Coronary artery (tissue), 2 donors: Measurements from ENCODE around the gene CD3E.

Source experiments
- DNase-seq: peaks from one replicate; pipeline ENCODE4 v3.0.0-alpha.2; 2017; ENCODE audit warnings: low spot score
- H3K27ac ChIP-seq, 2 donors: fragments of 200-600 bp; sonication (generic); one replicate each; pipeline ENCODE4 v1.5.1; 2016 to 2019
- H3K4me3 ChIP-seq: fragments of 200-600 bp; sonication (generic); 2 replicates; pipeline ENCODE4 v1.5.1; 2016; ENCODE audit warnings: mild to moderate bottlenecking, moderate library complexity
- CTCF ChIP-seq: fragments of 200-600 bp; sonication (generic); IDR thresholded peaks from one replicate; pipeline ENCODE4 v1.5.1; 2019; ENCODE audit warnings: antibody characterized with exemption

CD3E gene

GRCh38 chr11:118264569-118265465 lies 39.7 kb upstream of the CD3E start:
- peak overlapping the region; percentile 52 for H3K4me3 ChIP-seq
- H3K27ac ChIP-seq: peak overlapping the region in 1 of 2 donors; percentile 28
- no peak for DNase-seq
- no peak for TF ChIP-seq CTCF

- TF ChIP-seq CTCF: no peak
- no peak for DNase-seq
- H3K27ac ChIP-seq: no peak overlapping the region
- H3K4me3 ChIP-seq: no peak overlapping the region
These were observed 38.6 kb upstream of the CD3E start for GRCh38 chr11:118265954-118266353.

- H3K27ac ChIP-seq: no peak overlapping the region
- TF ChIP-seq CTCF: no peak
- H3K4me3 ChIP-seq: no peak overlapping the region
- DNase-seq: no peak
These were observed 37.0 kb upstream of the CD3E start for GRCh38 chr11:118267486-118267885.

- DNase-seq: no peak
- H3K27ac ChIP-seq: no peak overlapping the region
- no peak overlapping the region for H3K4me3 ChIP-seq
- no peak for TF ChIP-seq CTCF
These were observed 32.5 kb upstream of the CD3E start for GRCh38 chr11:118272001-118272400.

- DNase-seq: no peak
- TF ChIP-seq CTCF: no peak
- Histone ChIP-seq H3K27ac (no peak overlapping the region), H3K4me3 (no peak overlapping the region)
These were observed 30.3 kb upstream of the CD3E start for GRCh38 chr11:118274186-118274585.

- no peak for DNase-seq
- Histone ChIP-seq H3K27ac (peak overlapping the region in 1 of 2 donors; percentile 37), H3K4me3 (no peak overlapping the region)
- no peak for TF ChIP-seq CTCF
These were observed 29.4 kb upstream of the CD3E start for GRCh38 chr11:118275176-118275575.

GRCh38 chr11:118276422-118276821 lies 28.1 kb upstream of the CD3E start:
- DNase-seq: no peak
- Histone ChIP-seq H3K4me3 (no peak overlapping the region), H3K27ac (no peak overlapping the region)
- TF ChIP-seq CTCF: no peak
